ENCODE results near the gene RPA3. TPM values are rescaled to one million over a fixed set of nuclear protein-coding genes. Genes with fewer than 3 reads are reported as not detected.

RPA3 gene
- total RNA-seq, 1 donor from 2014 or later: 16.3 TPM

DNA sequence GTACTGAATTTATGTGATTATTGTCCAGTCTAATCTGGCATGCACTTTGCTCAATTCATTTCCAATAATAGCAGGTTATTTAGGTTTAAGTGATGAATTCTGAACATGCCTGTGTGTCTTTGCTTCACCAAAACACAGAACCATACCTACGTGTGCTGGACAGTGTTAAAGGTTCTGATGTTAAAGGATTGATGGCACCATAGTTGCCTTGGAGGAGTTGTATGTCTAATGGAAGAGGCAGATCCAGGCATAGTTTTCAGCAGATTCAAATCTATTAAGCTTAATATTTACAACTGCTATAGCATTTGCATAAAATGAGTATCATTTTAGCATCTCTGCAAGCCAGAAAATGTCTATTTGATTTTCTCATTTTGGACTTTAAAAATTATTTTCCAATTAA lies 105.9 kb downstream of the RPA3 start:
- no peak for DNase-seq (ENCODE audit: low spot score)

DNA sequence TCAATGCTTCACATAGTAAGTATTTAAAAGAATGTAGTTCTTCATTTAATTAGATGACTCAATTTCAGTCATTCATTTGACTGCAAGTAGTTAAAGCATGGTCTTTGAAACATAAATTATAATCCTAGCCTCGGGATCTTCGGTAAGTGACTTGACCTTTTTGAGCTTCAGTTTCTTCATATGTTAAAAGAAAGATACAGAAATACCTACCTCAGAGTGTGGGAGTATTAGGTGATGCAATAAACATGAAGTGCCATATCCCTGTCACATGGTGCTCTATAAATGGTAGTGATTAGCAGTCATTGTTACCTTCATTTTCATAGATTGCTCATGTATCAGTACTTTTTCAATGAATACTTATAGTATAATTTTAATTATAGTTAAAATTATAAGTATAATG lies 109.1 kb downstream of the RPA3 start:
- no peak for DNase-seq (ENCODE audit: low spot score)

DNA sequence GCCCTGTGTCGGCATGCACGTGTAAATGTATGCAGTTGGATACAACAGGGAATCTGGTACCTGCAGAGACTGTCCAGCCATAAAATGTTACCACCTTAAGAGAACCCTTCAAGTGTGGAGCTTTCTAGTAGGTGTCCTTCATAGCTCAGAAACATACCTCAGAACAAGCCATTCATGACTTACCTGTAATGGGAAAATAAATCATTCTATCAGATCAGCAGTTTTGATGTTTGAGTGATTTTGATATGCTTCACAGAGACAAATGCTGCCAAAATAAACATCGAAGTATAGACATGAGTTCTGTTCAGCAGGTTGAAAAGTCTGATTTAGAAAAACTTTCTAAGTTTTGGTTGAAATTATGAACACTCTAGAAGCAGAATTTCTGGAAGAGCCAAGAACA lies 111.4 kb downstream of the RPA3 start:
- no peak for DNase-seq (ENCODE audit: low spot score)

DNA sequence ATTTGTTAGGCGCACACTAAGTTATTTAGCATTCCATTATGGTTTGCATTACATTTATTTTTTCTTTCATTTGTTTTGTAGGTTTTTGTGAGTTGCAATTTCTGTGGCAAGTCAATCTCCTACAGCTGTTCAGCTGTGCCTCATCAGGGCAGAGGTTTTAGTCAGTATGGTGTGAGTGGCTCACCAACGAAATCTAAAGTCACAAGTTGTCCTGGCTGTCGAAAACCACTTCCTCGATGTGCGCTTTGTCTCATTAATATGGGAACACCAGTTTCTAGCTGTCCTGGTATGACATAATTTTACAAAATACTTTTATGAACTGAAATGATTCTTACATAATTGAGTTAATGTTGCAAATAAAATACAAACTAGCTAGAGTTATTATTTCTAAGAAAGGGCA lies 122.2 kb downstream of the RPA3 start:
- no peak for DNase-seq (ENCODE audit: low spot score)

DNA sequence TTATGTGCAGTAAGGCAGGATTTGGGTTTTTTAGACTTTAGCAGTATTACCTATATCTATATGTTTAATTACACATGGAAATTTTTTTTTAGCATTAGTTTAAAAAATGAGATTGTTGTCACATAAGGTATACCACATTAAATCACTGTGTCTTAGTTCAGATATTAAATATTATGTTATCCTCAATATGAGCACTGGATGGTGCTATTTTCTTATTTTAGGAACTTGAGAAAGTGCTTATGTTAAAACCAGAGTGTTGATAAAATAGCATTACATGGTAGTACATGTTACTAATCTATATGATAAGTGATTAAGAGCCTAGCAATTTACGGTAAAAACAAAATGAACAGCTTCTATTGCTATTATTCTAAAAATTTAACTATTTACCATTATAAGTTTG lies 123.0 kb downstream of the RPA3 start:
- no peak for DNase-seq (ENCODE audit: low spot score)

Other genes starting within 250 kb of the RPA3 start
- gene COL28A1, start 182.7 kb downstream of the RPA3 start, total RNA-seq: 0.22 TPM
- 26.2 TPM for gene MIOS, start 151.7 kb downstream of the RPA3 start, total RNA-seq
- gene UMAD1, start 77.9 kb downstream of the RPA3 start, total RNA-seq: 9.9 TPM